ENCODE results near the gene C3orf70.

The C3orf70 gene

GRCh38 chr3:185082149-185082548 is 70.7 kb downstream of the C3orf70 start:
- H3K27me3 Mint-ChIP-seq = peaks cover 4% of the 10 kb centered on the region
- no peak overlapping the region for H3K27ac Mint-ChIP-seq
- no peaks in the 10 kb centered on the region for H3K9me3 Mint-ChIP-seq
- no peaks in the 10 kb centered on the region for H3K36me3 Mint-ChIP-seq (ENCODE audit: low read depth)
- H3K4me1 Mint-ChIP-seq (ENCODE audit: low read depth) = no peaks in the 10 kb centered on the region
- no peak overlapping the region for H3K4me3 Mint-ChIP-seq

- Mint-ChIP-seq H3K4me1 (ENCODE audit: low read depth) (no peaks in the 10 kb centered on the region), H3K36me3 (ENCODE audit: low read depth) (no peaks in the 10 kb centered on the region), H3K27ac (no peak overlapping the region), H3K4me3 (no peak overlapping the region), H3K27me3 (peaks cover 6% of the 10 kb centered on the region), H3K9me3 (no peaks in the 10 kb centered on the region)
These were observed 71.3 kb downstream of the C3orf70 start for GRCh38 chr3:185081521-185081920.

- no peaks in the 10 kb centered on the region for H3K9me3 Mint-ChIP-seq
These were observed 73.2 kb downstream of the C3orf70 start for GRCh38 chr3:185079625-185080024.

GRCh38 chr3:185076219-185076618 is 76.6 kb downstream of the C3orf70 start:
- no peaks in the 10 kb centered on the region for H3K9me3 Mint-ChIP-seq
- H3K27ac Mint-ChIP-seq = no peak overlapping the region

More at GRCh38 chr3:185079625-185080024, 73.2 kb downstream of the C3orf70 start:
- Mint-ChIP-seq H3K4me1 (ENCODE audit: low read depth) (no peaks in the 10 kb centered on the region), H3K36me3 (ENCODE audit: low read depth) (no peaks in the 10 kb centered on the region), H3K4me3 (no peak overlapping the region), H3K27me3 (peaks cover 11% of the 10 kb centered on the region), H3K27ac (no peak overlapping the region)

GRCh38 chr3:185075547-185075946 is 77.3 kb downstream of the C3orf70 start:
- Mint-ChIP-seq H3K27ac (no peak overlapping the region), H3K4me1 (ENCODE audit: low read depth) (no peaks in the 10 kb centered on the region), H3K36me3 (ENCODE audit: low read depth) (no peaks in the 10 kb centered on the region), H3K27me3 (peaks cover 7% of the 10 kb centered on the region), H3K9me3 (no peaks in the 10 kb centered on the region), H3K4me3 (no peak overlapping the region)

More at GRCh38 chr3:185076219-185076618, 76.6 kb downstream of the C3orf70 start:
- H3K27me3 Mint-ChIP-seq = peaks cover 7% of the 10 kb centered on the region
- no peaks in the 10 kb centered on the region for H3K36me3 Mint-ChIP-seq (ENCODE audit: low read depth)
- H3K4me3 Mint-ChIP-seq = no peak overlapping the region
- H3K4me1 Mint-ChIP-seq (ENCODE audit: low read depth) = no peaks in the 10 kb centered on the region

- H3K4me1 Mint-ChIP-seq (ENCODE audit: low read depth) = no peaks in the 10 kb centered on the region
- no peaks in the 10 kb centered on the region for H3K9me3 Mint-ChIP-seq
- no peaks in the 10 kb centered on the region for H3K36me3 Mint-ChIP-seq (ENCODE audit: low read depth)
- H3K27ac Mint-ChIP-seq = no peak overlapping the region
- no peak overlapping the region for H3K4me3 Mint-ChIP-seq
- H3K27me3 Mint-ChIP-seq = peaks cover 3% of the 10 kb centered on the region
These were observed 81.5 kb downstream of the C3orf70 start for GRCh38 chr3:185071287-185071800.

GRCh38 chr3:185070491-185071286 is 82.2 kb downstream of the C3orf70 start:
- no peaks in the 10 kb centered on the region for H3K27me3 Mint-ChIP-seq
- no peak overlapping the region for H3K4me3 Mint-ChIP-seq
- no peaks in the 10 kb centered on the region for H3K36me3 Mint-ChIP-seq (ENCODE audit: low read depth)
- H3K9me3 Mint-ChIP-seq = no peaks in the 10 kb centered on the region
- H3K4me1 Mint-ChIP-seq (ENCODE audit: low read depth) = no peaks in the 10 kb centered on the region
- H3K27ac Mint-ChIP-seq = no peak overlapping the region

GRCh38 chr3:185069037-185070030 is 83.5 kb downstream of the C3orf70 start:
- Mint-ChIP-seq H3K4me3 (no peak overlapping the region), H3K4me1 (ENCODE audit: low read depth) (no peaks in the 10 kb centered on the region), H3K36me3 (ENCODE audit: low read depth) (no peaks in the 10 kb centered on the region), H3K27me3 (peaks cover 3% of the 10 kb centered on the region), H3K27ac (no peak overlapping the region), H3K9me3 (no peaks in the 10 kb centered on the region)

- Mint-ChIP-seq H3K4me3 (no peak overlapping the region), H3K9me3 (no peaks in the 10 kb centered on the region), H3K27me3 (peaks cover 3% of the 10 kb centered on the region), H3K27ac (no peak overlapping the region), H3K36me3 (ENCODE audit: low read depth) (no peaks in the 10 kb centered on the region), H3K4me1 (ENCODE audit: low read depth) (no peaks in the 10 kb centered on the region)
These were observed 85.7 kb downstream of the C3orf70 start for GRCh38 chr3:185067173-185067572.

- no peaks in the 10 kb centered on the region for H3K4me1 Mint-ChIP-seq (ENCODE audit: low read depth)
- H3K27ac Mint-ChIP-seq = no peak overlapping the region
- H3K27me3 Mint-ChIP-seq = peaks cover 3% of the 10 kb centered on the region
- H3K36me3 Mint-ChIP-seq (ENCODE audit: low read depth) = no peaks in the 10 kb centered on the region
- H3K9me3 Mint-ChIP-seq = peaks cover 3% of the 10 kb centered on the region
- no peak overlapping the region for H3K4me3 Mint-ChIP-seq
These were observed 86.6 kb downstream of the C3orf70 start for GRCh38 chr3:185066251-185066650.

- H3K9me3 Mint-ChIP-seq = peaks cover 11% of the 10 kb centered on the region
- H3K27ac Mint-ChIP-seq = no peak overlapping the region
- peaks cover 3% of the 10 kb centered on the region for H3K27me3 Mint-ChIP-seq
- H3K4me1 Mint-ChIP-seq (ENCODE audit: low read depth) = no peaks in the 10 kb centered on the region
- H3K36me3 Mint-ChIP-seq (ENCODE audit: low read depth) = no peaks in the 10 kb centered on the region
- H3K4me3 Mint-ChIP-seq = no peak overlapping the region
These were observed 87.8 kb downstream of the C3orf70 start for GRCh38 chr3:185065059-185065458.

- H3K36me3 Mint-ChIP-seq (ENCODE audit: low read depth) = no peaks in the 10 kb centered on the region
These were observed 89.4 kb downstream of the C3orf70 start for GRCh38 chr3:185063431-185063830.

GRCh38 chr3:185062191-185062590 is 90.7 kb downstream of the C3orf70 start:
- H3K4me1 Mint-ChIP-seq (ENCODE audit: low read depth) = no peaks in the 10 kb centered on the region
- no peak overlapping the region for H3K27ac Mint-ChIP-seq
- H3K9me3 Mint-ChIP-seq = peaks cover 31% of the 10 kb centered on the region
- peaks cover 3% of the 10 kb centered on the region for H3K27me3 Mint-ChIP-seq
- no peaks in the 10 kb centered on the region for H3K36me3 Mint-ChIP-seq (ENCODE audit: low read depth)
- no peak overlapping the region for H3K4me3 Mint-ChIP-seq

More at GRCh38 chr3:185063431-185063830, 89.4 kb downstream of the C3orf70 start:
- Mint-ChIP-seq H3K4me1 (ENCODE audit: low read depth) (no peaks in the 10 kb centered on the region), H3K9me3 (peaks cover 23% of the 10 kb centered on the region), H3K4me3 (no peak overlapping the region), H3K27me3 (peaks cover 3% of the 10 kb centered on the region), H3K27ac (no peak overlapping the region)

GRCh38 chr3:185060655-185061054 is 92.2 kb downstream of the C3orf70 start:
- H3K27me3 Mint-ChIP-seq = peaks cover 3% of the 10 kb centered on the region
- H3K27ac Mint-ChIP-seq = no peak overlapping the region
- H3K36me3 Mint-ChIP-seq (ENCODE audit: low read depth) = peaks cover 4% of the 10 kb centered on the region
- peaks cover 42% of the 10 kb centered on the region for H3K9me3 Mint-ChIP-seq
- H3K4me3 Mint-ChIP-seq = no peak overlapping the region
- H3K4me1 Mint-ChIP-seq (ENCODE audit: low read depth) = no peaks in the 10 kb centered on the region

- H3K9me3 Mint-ChIP-seq = peaks cover 46% of the 10 kb centered on the region
- no peak overlapping the region for H3K27ac Mint-ChIP-seq
- peaks cover 12% of the 10 kb centered on the region for H3K36me3 Mint-ChIP-seq (ENCODE audit: low read depth)
- no peaks in the 10 kb centered on the region for H3K4me1 Mint-ChIP-seq (ENCODE audit: low read depth)
- H3K27me3 Mint-ChIP-seq = peaks cover 1% of the 10 kb centered on the region
- H3K4me3 Mint-ChIP-seq = no peak overlapping the region
These were observed 93.1 kb downstream of the C3orf70 start for GRCh38 chr3:185059766-185060165.

All from stimulated activated naive CD8-positive, alpha-beta T cell treated with anti-CD3 and anti-CD28 coated beads, Interleukin-15, Interleukin-2, amounts not matched to agents 100 ng/mL and 50 ng/mL, for 24 hours (primary cell).